Stimulated activated CD8-positive, alpha-beta memory T cell treated with anti-CD3 and anti-CD28 coated beads, Interleukin-15, amount 100 ng/mL, for 4 hours (primary cell): Measurements from ENCODE around the gene POLN.
"Not testable (repeated sequence)": the region's sequence is repeated elsewhere in the genome, so short reads cannot be mapped to it uniquely, and the experiment has no call there.

Source experiments
- DNase-seq, 2 donors: peaks; one replicate each; pipeline ENCODE4 v3.0.0-alpha.2; 2020; ENCODE audit warnings: low read depth in 2 of 2

The POLN gene

GRCh38 chr4:2275546-2276251 lies 33.8 kb upstream of the POLN start:
- no peak for DNase-seq

GRCh38 chr4:2275044-2275397 lies 33.1 kb upstream of the POLN start:
- DNase-seq, result not testable (repeated sequence)

- no peak for DNase-seq
Observed at GRCh38 chr4:2274320-2275043, 32.6 kb upstream of the POLN start.

GRCh38 chr4:2273657-2274319 lies 31.9 kb upstream of the POLN start:
- no peak for DNase-seq

GRCh38 chr4:2273221-2273620 lies 31.3 kb upstream of the POLN start:
- DNase-seq, result no peak

GRCh38 chr4:2272828-2273120 lies 30.9 kb upstream of the POLN start:
- DNase-seq, result no peak

GRCh38 chr4:2272026-2272827 lies 30.3 kb upstream of the POLN start:
- DNase-seq, result no peak

GRCh38 chr4:2271279-2272025 lies 29.5 kb upstream of the POLN start:
- no peak for DNase-seq

GRCh38 chr4:2270341-2271165 lies 28.6 kb upstream of the POLN start:
- DNase-seq, result no peak

GRCh38 chr4:2269618-2270163 lies 27.8 kb upstream of the POLN start:
- no peak for DNase-seq

GRCh38 chr4:2269206-2269531 lies 27.2 kb upstream of the POLN start:
- DNase-seq, result no peak

GRCh38 chr4:2268357-2269205 lies 26.7 kb upstream of the POLN start:
- DNase-seq, result no peak

GRCh38 chr4:2267841-2268240 lies 25.9 kb upstream of the POLN start:
- DNase-seq, result no peak

GRCh38 chr4:2267320-2267811 lies 25.4 kb upstream of the POLN start:
- no peak for DNase-seq

GRCh38 chr4:2266821-2267220 lies 24.9 kb upstream of the POLN start:
- no peak for DNase-seq

GRCh38 chr4:2266181-2266580 lies 24.3 kb upstream of the POLN start:
- no peak for DNase-seq

- no peak for DNase-seq
Observed at GRCh38 chr4:2265113-2266110, 23.5 kb upstream of the POLN start.

- DNase-seq, result no peak
Observed at GRCh38 chr4:2264481-2265041, 22.6 kb upstream of the POLN start.
